Smooth muscle cell (in vitro differentiated cells): ENCODE measurements around the gene CCDC88C. TPM values are rescaled to one million over a fixed set of nuclear protein-coding genes. Genes with fewer than 3 reads are reported as not detected.

Source experiments
- DNase-seq: peaks from one replicate; lab custom pipeline; 2025; ENCODE audit not compliant: unreplicated experiment; lab: John Stamatoyannopoulos, UW
- H2AFZ ChIP-seq: fragments of 200-600 bp; sonication (generic); 2 replicates; pipeline ENCODE4 v1.6.0; 2016; ENCODE audit warnings: antibody characterized with exemption, low read depth, mild to moderate bottlenecking
- H3F3A ChIP-seq: fragments of 200-600 bp; sonication (generic); 2 replicates; pipeline ENCODE4 v1.6.0; 2017; ENCODE audit warnings: antibody characterized with exemption, low read depth
- H3K27ac ChIP-seq: fragments of 200-600 bp; sonication (generic); 2 replicates; pipeline ENCODE4 v1.5.1; 2016; ENCODE audit warnings: low read depth, mild to moderate bottlenecking
- H3K27me3 ChIP-seq: fragments of 200-600 bp; sonication (generic); 2 replicates; pipeline ENCODE4 v1.6.1; 2016; ENCODE audit warnings: low read depth, mild to moderate bottlenecking
- H3K36me3 ChIP-seq: fragments of 200-600 bp; sonication (generic); 2 replicates; pipeline ENCODE4 v1.5.1; 2016; ENCODE audit warnings: low read depth
- H3K4me1 ChIP-seq: fragments of 200-600 bp; sonication (generic); 2 replicates; pipeline ENCODE4 v1.5.1; 2016; ENCODE audit warnings: low read depth
- H3K4me2 ChIP-seq: fragments of 200-600 bp; sonication (generic); 2 replicates; pipeline ENCODE4 v1.6.0; 2016; ENCODE audit warnings: mild to moderate bottlenecking
- H3K4me3 ChIP-seq: fragments of 200-600 bp; sonication (generic); 2 replicates; pipeline ENCODE4 v1.5.1; 2016; ENCODE audit warnings: mild to moderate bottlenecking
- H3K79me2 ChIP-seq: fragments of 200-600 bp; sonication (generic); 2 replicates; pipeline ENCODE4 v1.6.0; 2016; ENCODE audit warnings: low read depth, mild to moderate bottlenecking
- H3K9ac ChIP-seq: fragments of 200-600 bp; sonication (generic); 2 replicates; pipeline ENCODE4 v1.6.0; 2016; ENCODE audit warnings: low read depth
- H3K9me3 ChIP-seq: fragments of 200-600 bp; sonication (generic); replicated peaks from 2 replicates; pipeline ENCODE4 v1.5.1; 2016; ENCODE audit warnings: low read depth
- H4K20me1 ChIP-seq: fragments of 200-600 bp; sonication (generic); 2 replicates; pipeline ENCODE4 v1.6.0; 2016; ENCODE audit warnings: low read depth
- CTCF ChIP-seq: fragments of 200-600 bp; sonication (generic); IDR thresholded peaks from 2 replicates; pipeline ENCODE4 v1.5.1; 2017; ENCODE audit warnings: borderline replicate concordance, mild to moderate bottlenecking, antibody characterized with exemption; ENCODE audit not compliant: insufficient read depth, poor library complexity, severe bottlenecking
- WGBS: methylation state at CpG from one replicate; pipeline ENCODE4 v1.1.7; 2016; ENCODE audit warnings: low lambda C conversion rate; 5-methylcytosine and 5-hydroxymethylcytosine counted together
- polyA plus RNA-seq: library from polyadenylated mRNA; unstranded; fragments of >200 nt; fragmentation: Nextera tagmentation; extraction: Ambion mirVana; gene quantifications from 2 replicates; pipeline ENCODE4 v1.2.1, GENCODE V29; 2016
- total RNA-seq: library from RNA; depleted of rRNA; stranded (reverse); fragments of >200 nt; gene quantifications from 2 replicates; pipeline ENCODE4 v1.2.3, GENCODE V29; 2014

CCDC88C gene
- total and polyA plus RNA-seq, 2 experiments from 2014 or later = 1.1 TPM; not detected in 1

GRCh38 chr14:91310606-91311283 lies 106.9 kb downstream of the CCDC88C start:
- Histone ChIP-seq H3K27me3 (peaks cover 5% of the 10 kb centered on the region), H3K4me3 (no peak overlapping the region), H3K9ac (no peak overlapping the region), H3K36me3 (no peaks in the 10 kb centered on the region), H4K20me1 (no peaks in the 10 kb centered on the region), H3K4me1 (no peaks in the 10 kb centered on the region), H3K27ac (no peak overlapping the region), H3F3A (no peaks in the 10 kb centered on the region), H3K79me2 (no peaks in the 10 kb centered on the region), H2AFZ (no peak overlapping the region), H3K9me3 (no peaks in the 10 kb centered on the region), H3K4me2 (no peak overlapping the region)
- TF ChIP-seq CTCF = no peak
- 94% methylated on average over 16 of the region's 16 CpGs for WGBS
- DNase-seq = no peak

GRCh38 chr14:91309756-91310280 lies 107.8 kb downstream of the CCDC88C start:
- no peak for TF ChIP-seq CTCF
- Histone ChIP-seq H3K9ac (no peak overlapping the region), H2AFZ (no peak overlapping the region), H3K4me3 (no peak overlapping the region), H3K27me3 (peaks cover 7% of the 10 kb centered on the region), H3K36me3 (no peaks in the 10 kb centered on the region), H3K79me2 (no peaks in the 10 kb centered on the region), H4K20me1 (no peaks in the 10 kb centered on the region), H3K4me2 (no peak overlapping the region), H3K9me3 (no peaks in the 10 kb centered on the region), H3K4me1 (no peaks in the 10 kb centered on the region), H3K27ac (no peak overlapping the region), H3F3A (no peaks in the 10 kb centered on the region)
- no peak for DNase-seq
- WGBS = 85% methylated on average over 11 of the region's 15 CpGs

GRCh38 chr14:91308337-91308736 lies 109.3 kb downstream of the CCDC88C start:
- Histone ChIP-seq H3K27ac (no peak overlapping the region), H3K9me3 (no peaks in the 10 kb centered on the region), H3K4me3 (no peak overlapping the region), H3K79me2 (no peaks in the 10 kb centered on the region), H3F3A (no peaks in the 10 kb centered on the region), H4K20me1 (no peaks in the 10 kb centered on the region), H2AFZ (no peak overlapping the region), H3K36me3 (no peaks in the 10 kb centered on the region), H3K9ac (no peak overlapping the region), H3K4me1 (no peaks in the 10 kb centered on the region), H3K27me3 (peaks cover 22% of the 10 kb centered on the region), H3K4me2 (no peak overlapping the region)
- DNase-seq = no peak
- 91% methylated on average over 8 of the region's 8 CpGs for WGBS
- no peak for TF ChIP-seq CTCF

- H4K20me1 ChIP-seq = no peaks in the 10 kb centered on the region
- 96% methylated on average over 5 of the region's 7 CpGs for WGBS
Observed at GRCh38 chr14:91307652-91308051, 110.0 kb downstream of the CCDC88C start.

More at GRCh38 chr14:91307652-91308051, 110.0 kb downstream of the CCDC88C start:
- Histone ChIP-seq H3K9me3 (no peaks in the 10 kb centered on the region), H3K36me3 (no peaks in the 10 kb centered on the region), H3K4me3 (no peak overlapping the region), H3K79me2 (no peaks in the 10 kb centered on the region), H3K4me1 (peaks cover 3% of the 10 kb centered on the region), H3K9ac (no peak overlapping the region), H3K27ac (no peak overlapping the region), H3K27me3 (peaks cover 22% of the 10 kb centered on the region), H2AFZ (no peak overlapping the region), H3F3A (no peaks in the 10 kb centered on the region), H3K4me2 (no peak overlapping the region)
- DNase-seq = no peak
- TF ChIP-seq CTCF = no peak
